DMS153 treated with DMSO at 0.1 percent for 48 hours (cell line): ENCODE results near the gene DPEP2NB.

ENCODE experiments used
- DNase-seq: peaks from one replicate; lab custom pipeline; 2025; ENCODE audit not compliant: unreplicated experiment; lab: John Stamatoyannopoulos, UW

The DPEP2NB gene

GRCh38 chr16:67964477-67965131 is 51.1 kb downstream of the DPEP2NB start:
- DNase-seq = no peak

- no peak for DNase-seq
Measured at GRCh38 chr16:67963662-67964321, 51.9 kb downstream of the DPEP2NB start.
